K562 (cell line): ENCODE measurements around the gene INTS12. TPM values are rescaled to one million over a fixed set of nuclear protein-coding genes. Genes with fewer than 3 reads are reported as not detected.

Experiments
- ATF6 ChIP-seq: sonication (generic); formaldehyde crosslinking; IDR thresholded peaks from 2 replicates; pipeline ENCODE4 v1.4.0; 2020; ENCODE audit warnings: mild to moderate bottlenecking, missing genetic modification reagents
- CHCHD3 ChIP-seq: fragments of 250-450 bp; sonication (Bioruptor Pico); IDR thresholded peaks from 2 replicates; pipeline ENCODE4 v2.1.2; 2022; ENCODE audit warnings: mild to moderate bottlenecking
- CREM ChIP-seq: IDR thresholded peaks from 2 replicates; pipeline ENCODE4 v1.6.1; 2014; ENCODE audit warnings: antibody characterized with exemption, low read depth
- CXXC5 ChIP-seq: fragments of 250-450 bp; sonication (Bioruptor Pico); IDR thresholded peaks from 2 replicates; pipeline ENCODE4 v1.8.0; 2022; ENCODE audit warnings: inconsistent platforms, mild to moderate bottlenecking, moderate library complexity
- HINFP ChIP-seq: fragments of 450-650 bp; conservative IDR thresholded peaks from 2 replicates; pipeline ENCODE4 v1.6.1; 2016; ENCODE audit warnings: missing genetic modification characterization, low read depth, mild to moderate bottlenecking, control low read depth, missing compliant biosample characterization
- MAFG ChIP-seq: fragments of 450-650 bp; conservative IDR thresholded peaks from 2 replicates; pipeline ENCODE4 v1.6.1; 2016; ENCODE audit warnings: missing genetic modification characterization, missing compliant biosample characterization
- NCOA1 ChIP-seq: fragments of 450-650 bp; IDR thresholded peaks from 2 replicates; pipeline ENCODE4 v1.6.1; 2016; ENCODE audit warnings: low read depth
- PHTF2 ChIP-seq: fragments of 250-450 bp; sonication (Bioruptor Pico); IDR thresholded peaks from 2 replicates; pipeline ENCODE4 v1.5.0; 2021; ENCODE audit warnings: mild to moderate bottlenecking
- RCOR1 ChIP-seq, 2 experiments: IDR thresholded peaks; 2 replicates each; pipeline ENCODE4 v1.6.1; 2012; ENCODE audit warnings: low read depth in 2 of 2, low read length in 2 of 2, borderline replicate concordance in 1 of 2, improper control_type of control experiment in 1 of 2
- STAG1 ChIP-seq: sonication (generic); formaldehyde crosslinking; IDR thresholded peaks from 2 replicates; pipeline ENCODE4 v1.5.0; 2020; ENCODE audit warnings: missing genetic modification reagents, borderline replicate concordance
- TBP ChIP-seq: optimal IDR thresholded peaks from 2 replicates; pipeline ENCODE3; 2011; ENCODE audit warnings: low read depth, low read length, improper control_type of control experiment
- TRIM25 ChIP-seq: fragments of 450-650 bp; IDR thresholded peaks from 2 replicates; pipeline ENCODE4 v1.7.0; 2016; ENCODE audit warnings: borderline replicate concordance
- TRIM28 ChIP-seq: fragments of 450-650 bp; IDR thresholded peaks from 2 replicates; pipeline ENCODE4 v1.6.1; 2017
- U2AF1 ChIP-seq: fragments of 200-400 bp; formaldehyde crosslinking; optimal IDR thresholded peaks from 2 replicates; pipeline ENCODE3; 2017; ENCODE audit warnings: mild to moderate bottlenecking, low read depth, low read length, moderate library complexity
- ZBTB26 ChIP-seq: fragments of 450-650 bp; formaldehyde crosslinking; IDR thresholded peaks from 2 replicates; pipeline ENCODE4 v1.4.0; 2022; ENCODE audit warnings: missing genetic modification characterization
- ZNF408 ChIP-seq: fragments of 250-450 bp; sonication (Bioruptor Pico); IDR thresholded peaks from 2 replicates; pipeline ENCODE4 v1.4.0; 2020; ENCODE audit warnings: low read depth, mild to moderate bottlenecking, moderate library complexity
- ZNF584 ChIP-seq: fragments of 200-800 bp; sonication (Bioruptor generic); IDR thresholded peaks from 2 replicates; pipeline ENCODE4 v1.6.1; 2016; ENCODE audit warnings: low read depth, mild to moderate bottlenecking, missing genetic modification characterization, missing compliant biosample characterization
- ZZZ3 ChIP-seq: fragments of 450-650 bp; IDR thresholded peaks from 2 replicates; pipeline ENCODE4 v1.6.1; 2016; ENCODE audit warnings: antibody characterized with exemption, mild to moderate bottlenecking, moderate library complexity
- polyA plus RNA-seq, 8 experiments: library from polyadenylated mRNA; depleted of rRNA in 4 of 8; stranded (reverse) in 5 of 8; unstranded in 3 of 8; fragments of >200 nt; fragmentation: Nextera tagmentation in 2 of 8; fragmentation: Illumina TruSeq in 1 of 8; extraction: Ambion mirVana in 2 of 8; extraction: Trizol in 1 of 8; gene quantifications; 2 replicates each; pipeline versions ENCODE4 v1.2.1 to v1.2.3, GENCODE V29; 2011 to 2014; ENCODE audit warnings: inconsistent platforms in 1 of 8, missing spikeins in 1 of 8
- total RNA-seq, 7 experiments: library from RNA; depleted of rRNA in 6 of 7; stranded (reverse); fragments of >200 nt in 6 of 7; fragmentation: Illumina TruSeq in 2 of 7; extraction: Trizol in 2 of 7; gene quantifications; 2 replicates each; pipeline versions ENCODE4 v1.2.1 to v1.2.3, GENCODE V29; 2011 to 2021; ENCODE audit warnings: low replicate concordance in 1 of 7

INTS12 gene
- total and polyA plus RNA-seq, 9 of the 15 experiments (the other 6 are each of a cell fraction or from before 2014, with no cell fraction given), result 24.5 to 82.9 (median 41.2) TPM

GRCh38 chr4:105708181-105709080 lies at the start of gene INTS12, which contains the start of gene GSTCD (continued):
- TF ChIP-seq U2AF1, result no peak
- TF ChIP-seq ZNF584 (CRISPR knock-in tag), result no peak
- TF ChIP-seq ZZZ3, result no peak
- 0 out of 2 replicates have a peak, but pooled peaks have one; percentile 7 for TF ChIP-seq ATF6
- no peak for TF ChIP-seq HINFP
- TF ChIP-seq CREM, result peak; percentile 98
- no peak for TF ChIP-seq PHTF2 (CRISPR knock-in tag)
- TF ChIP-seq STAG1, result no peak
- no peak for TF ChIP-seq ZNF408 (CRISPR knock-in tag)
- peak; percentile 58; the same call in 1 of the 2 replicates for TF ChIP-seq ZBTB26 (CRISPR knock-in tag)
- TF ChIP-seq TRIM25, result no peak
- peak; percentile 96 for TF ChIP-seq TBP
- no peak for TF ChIP-seq CHCHD3 (CRISPR knock-in tag)
- peak; percentile 79 for TF ChIP-seq CXXC5
- peak; percentile 100 for TF ChIP-seq NCOA1
- TF ChIP-seq MAFG, result no peak
- peak in 1 of 2 experiments; percentile 77; a peak in 2 of 4 replicates for TF ChIP-seq RCOR1 (IDR thresholded peaks at IDR 0.05; ENCODE audit: borderline replicate concordance in 1 of 2, low read depth in 2 of 2, low read length in 2 of 2)
- TF ChIP-seq TRIM28, result no peak
